ENCODE results near the gene STK11.

The STK11 gene

DNA sequence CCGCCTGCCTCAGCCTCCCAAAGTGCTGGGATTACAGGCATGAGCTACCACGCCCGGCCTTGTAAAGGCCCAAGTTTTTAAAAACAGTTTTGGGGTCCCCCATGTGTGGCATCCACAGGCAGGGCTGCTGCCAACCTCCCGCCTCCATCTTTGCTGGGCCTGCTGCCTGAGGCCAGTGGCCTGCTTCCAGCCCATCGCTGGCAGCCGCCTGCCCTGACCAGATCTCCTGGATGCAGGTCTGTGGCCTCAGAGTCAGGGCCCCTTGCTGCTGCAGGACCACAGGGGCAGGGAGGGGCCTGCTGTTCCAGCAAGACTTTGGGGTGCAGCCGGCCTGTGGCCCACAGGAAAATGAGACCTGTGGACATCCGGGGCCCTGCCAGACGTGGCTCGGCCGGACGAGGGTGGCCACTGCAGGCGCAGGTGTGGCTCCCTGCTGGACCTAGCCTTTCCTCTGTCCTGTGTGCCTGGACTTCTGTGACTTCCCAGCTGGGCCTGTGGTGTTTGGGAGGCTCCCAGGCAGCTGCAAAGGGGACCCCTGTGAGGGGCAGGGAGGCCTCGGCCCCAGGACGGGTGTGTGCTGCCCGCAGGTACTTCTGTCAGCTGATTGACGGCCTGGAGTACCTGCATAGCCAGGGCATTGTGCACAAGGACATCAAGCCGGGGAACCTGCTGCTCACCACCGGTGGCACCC lies 14.4 kb downstream of the STK11 start:
- Histone ChIP-seq H3K4me1 (peaks cover 18 to 69% (median 40%) of the 10 kb centered on the region in 10 experiments), H3K4me2 (no peak overlapping the region), H3K9me3 (replicated peaks in 1 of 11) (no peaks in the 10 kb centered on the region), H3K9ac (peak overlapping the region in 2 of 11 experiments; percentile 29 to 34; a peak in 2 of 22 replicates), H4K20me1 (peaks cover 93 to 100% (median 97%) of the 10 kb centered on the region in 11 experiments), H3K36me3 (peaks cover 60 to 94% (median 79%) of the 10 kb centered on the region in 11 experiments), H3K4me3 (no peak overlapping the region), H3K27me3 (no peaks in the 10 kb centered on the region), H3K27ac (no peak overlapping the region)
- TF ChIP-seq Cebpa-rat (IDR thresholded peaks at IDR 0.05), result no peak

GRCh38 chr19:1220477-1220930 lies 14.9 kb downstream of the STK11 start:
- H3K27me3 ChIP-seq, result no peaks in the 10 kb centered on the region
- H3K4me1 ChIP-seq, result peaks cover 12 to 69% (median 34%) of the 10 kb centered on the region in 10 experiments
- no peak for TF ChIP-seq Cebpa-rat (IDR thresholded peaks at IDR 0.05)
- H3K36me3 ChIP-seq, result peaks cover 61 to 94% (median 85%) of the 10 kb centered on the region in 11 experiments
- no peak overlapping the region for H3K4me2 ChIP-seq
- 0 out of 22 replicates have a peak overlapping the region, but pooled peaks of 1 of the 11 experiments have one; percentile 18 for H3K9ac ChIP-seq
- no peak overlapping the region for H3K4me3 ChIP-seq
- H4K20me1 ChIP-seq, result peaks cover 92 to 100% (median 97%) of the 10 kb centered on the region in 11 experiments
- H3K27ac ChIP-seq, result no peak overlapping the region
- H3K9me3 ChIP-seq (replicated peaks in 1 of 11), result no peaks in the 10 kb centered on the region

DNA sequence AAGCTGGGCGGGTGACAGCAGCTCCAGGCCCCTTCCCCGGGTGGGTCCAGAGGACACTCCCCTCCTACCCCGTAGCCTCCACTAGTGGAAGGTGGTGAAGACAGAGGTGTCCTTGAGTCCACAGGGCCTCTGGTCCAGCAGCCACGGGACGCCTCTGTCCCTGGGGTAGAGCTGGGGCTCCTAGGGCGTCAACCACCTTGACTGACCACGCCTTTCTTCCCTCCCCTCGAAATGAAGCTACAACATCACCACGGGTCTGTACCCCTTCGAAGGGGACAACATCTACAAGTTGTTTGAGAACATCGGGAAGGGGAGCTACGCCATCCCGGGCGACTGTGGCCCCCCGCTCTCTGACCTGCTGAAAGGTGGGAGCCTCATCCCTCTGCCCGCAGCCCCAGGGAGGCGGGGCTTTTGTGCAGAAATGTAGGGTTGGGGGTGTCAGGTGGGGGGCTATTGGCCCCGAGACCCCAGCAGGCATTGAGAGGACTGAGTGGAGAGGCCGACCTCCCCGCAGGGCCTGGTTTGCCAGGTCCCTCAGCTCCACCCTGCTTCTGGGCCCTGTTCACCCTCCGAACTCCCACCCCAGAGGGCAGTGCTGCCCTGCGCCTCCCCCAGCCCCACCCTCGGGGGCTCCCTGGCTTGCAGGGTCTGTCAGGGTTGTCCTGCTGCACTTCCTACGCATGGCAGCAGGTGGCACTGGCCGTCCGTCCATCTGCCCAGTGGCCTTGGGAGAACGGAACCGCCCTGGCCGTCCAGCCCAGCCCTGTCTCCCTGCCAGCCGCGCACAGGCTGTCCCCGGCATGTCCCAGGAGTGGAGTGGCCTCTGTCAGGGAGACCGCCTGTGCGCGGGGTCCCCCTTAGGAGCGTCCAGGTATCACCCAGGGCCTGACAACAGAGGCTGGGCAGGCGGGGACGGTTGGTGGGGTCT lies 15.7 kb downstream of the STK11 start:
- no peaks in the 10 kb centered on the region for H3K27me3 ChIP-seq
- peaks cover 11 to 69% (median 30%) of the 10 kb centered on the region in 10 experiments for H3K4me1 ChIP-seq
- no peak for TF ChIP-seq Cebpa-rat (IDR thresholded peaks at IDR 0.05)
- H3K4me2 ChIP-seq, result no peak overlapping the region
- H3K4me3 ChIP-seq, result no peak overlapping the region
- H3K36me3 ChIP-seq, result peaks cover 64 to 97% (median 84%) of the 10 kb centered on the region in 11 experiments
- no peaks in the 10 kb centered on the region for H3K9me3 ChIP-seq (replicated peaks in 1 of 11)
- H3K27ac ChIP-seq, result no peak overlapping the region
- H4K20me1 ChIP-seq, result peaks cover 92 to 100% (median 97%) of the 10 kb centered on the region in 11 experiments
- H3K9ac ChIP-seq, result peak overlapping the region in 3 of 11 experiments; percentile 10 to 31 (median 18); a peak in 2 of 22 replicates

- H3K27me3 ChIP-seq, result no peaks in the 10 kb centered on the region
- peak overlapping the region in 1 of 11 experiments; percentile 23; a peak in 1 of 22 replicates for H3K4me2 ChIP-seq
- peaks cover 11 to 63% (median 26%) of the 10 kb centered on the region in 10 experiments for H3K4me1 ChIP-seq
- no peaks in the 10 kb centered on the region for H3K9me3 ChIP-seq (replicated peaks in 1 of 11)
- peaks cover 66 to 97% (median 84%) of the 10 kb centered on the region in 11 experiments for H3K36me3 ChIP-seq
- peaks cover 86 to 100% (median 97%) of the 10 kb centered on the region in 11 experiments for H4K20me1 ChIP-seq
- peak overlapping the region in 6 of 11 experiments; percentile 12 to 46 (median 34); a peak in 6 of 22 replicates for H3K9ac ChIP-seq
- TF ChIP-seq Cebpa-rat (IDR thresholded peaks at IDR 0.05), result no peak
- H3K4me3 ChIP-seq, result no peak overlapping the region
- H3K27ac ChIP-seq, result no peak overlapping the region
Measured at GRCh38 chr19:1221904-1222255, 16.3 kb downstream of the STK11 start.

DNA sequence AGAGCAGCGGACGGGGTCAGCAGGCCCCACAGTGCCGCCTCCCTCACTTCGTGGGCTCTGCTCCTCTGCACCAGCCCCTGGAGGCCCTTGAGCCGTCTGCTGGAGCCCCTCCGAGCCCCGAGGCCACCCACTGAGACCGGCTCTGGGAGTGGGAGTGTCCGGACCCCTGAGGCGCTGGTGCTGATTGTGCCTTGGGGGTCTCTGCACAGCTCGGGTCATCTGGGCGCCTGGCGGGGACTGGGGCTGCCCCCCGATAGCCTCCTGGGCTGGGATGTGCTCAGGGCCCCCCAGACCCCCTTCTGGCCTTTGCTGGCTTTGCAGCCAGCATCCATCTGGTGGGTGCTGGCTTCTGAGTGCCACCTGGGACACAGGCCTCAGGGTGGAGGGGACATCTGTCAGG lies 16.8 kb downstream of the STK11 start:
- Histone ChIP-seq H3K4me2 (peak overlapping the region in 7 of 11 experiments; percentile 8 to 32 (median 18); a peak in 5 of 22 replicates), H3K27ac (no peak overlapping the region), H3K4me3 (no peak overlapping the region), H3K9me3 (replicated peaks in 1 of 11) (no peaks in the 10 kb centered on the region), H3K36me3 (peaks cover 71 to 97% (median 84%) of the 10 kb centered on the region in 11 experiments), H3K27me3 (no peaks in the 10 kb centered on the region), H3K4me1 (peaks cover 11 to 57% (median 22%) of the 10 kb centered on the region in 10 experiments), H4K20me1 (peaks cover 81 to 100% (median 96%) of the 10 kb centered on the region in 11 experiments), H3K9ac (peak overlapping the region in 7 of 11 experiments; percentile 16 to 46 (median 38); a peak in 6 of 22 replicates)
- no peak for TF ChIP-seq Cebpa-rat (IDR thresholded peaks at IDR 0.05)

DNA sequence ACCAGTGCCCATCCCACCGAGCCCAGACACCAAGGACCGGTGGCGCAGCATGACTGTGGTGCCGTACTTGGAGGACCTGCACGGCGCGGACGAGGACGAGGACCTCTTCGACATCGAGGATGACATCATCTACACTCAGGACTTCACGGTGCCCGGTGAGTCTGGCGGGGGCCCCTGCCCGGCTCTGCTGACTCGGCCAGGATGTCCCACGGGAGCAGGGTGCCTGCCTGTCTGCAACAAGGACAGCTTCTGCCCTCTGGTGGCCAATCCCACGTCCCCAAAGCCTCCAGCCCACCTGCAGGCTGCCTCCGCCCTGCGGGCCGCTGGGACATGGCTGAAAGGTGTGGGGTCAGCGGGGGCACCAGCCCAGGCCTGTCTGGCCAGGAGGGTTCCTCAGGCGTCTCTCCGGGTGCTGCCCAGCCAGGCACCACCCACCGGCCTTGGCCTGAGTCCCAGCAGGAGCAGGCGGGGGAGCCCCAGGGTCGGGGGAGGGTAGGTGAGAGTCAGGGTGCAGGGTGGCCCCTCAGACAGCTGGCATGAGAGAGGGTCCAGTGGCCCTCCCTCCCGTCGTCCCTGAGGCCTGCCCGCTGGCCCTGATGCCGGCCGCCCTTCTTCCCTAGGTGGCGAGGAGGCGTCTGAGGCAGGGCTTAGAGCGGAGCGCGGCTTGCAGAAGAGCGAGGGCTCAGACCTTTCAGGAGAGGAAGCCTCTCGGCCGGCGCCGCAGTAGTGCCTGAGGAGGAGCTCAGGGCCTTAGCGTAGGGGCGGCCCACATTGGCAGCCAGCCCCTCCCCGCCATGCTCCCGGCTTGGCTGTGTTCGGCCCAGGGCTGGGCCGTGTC lies 17.7 kb downstream of the STK11 start:
- Histone ChIP-seq H4K20me1 (peaks cover 77 to 100% (median 88%) of the 10 kb centered on the region in 11 experiments), H3K27me3 (no peaks in the 10 kb centered on the region), H3K4me1 (peaks cover 10 to 50% (median 18%) of the 10 kb centered on the region in 10 experiments; a peak in 18 of 20 replicates), H3K36me3 (peaks cover 80 to 97% (median 90%) of the 10 kb centered on the region in 11 experiments), H3K9me3 (replicated peaks in 1 of 11) (no peaks in the 10 kb centered on the region), H3K4me3 (no peak overlapping the region), H3K27ac (no peak overlapping the region), H3K4me2 (peak overlapping the region in 7 of 11 experiments; percentile 8 to 32 (median 18); a peak in 5 of 22 replicates), H3K9ac (peak overlapping the region in 7 of 11 experiments; percentile 16 to 46 (median 38); a peak in 6 of 22 replicates)
- no peak for TF ChIP-seq Cebpa-rat (IDR thresholded peaks at IDR 0.05)

GRCh38 chr19:1224047-1224825 lies 18.7 kb downstream of the STK11 start:
- H3K9ac ChIP-seq, result peak overlapping the region in 5 of 11 experiments; percentile 16 to 61 (median 44); a peak in 6 of 22 replicates
- H3K4me1 ChIP-seq, result peaks cover 10 to 41% (median 15%) of the 10 kb centered on the region in 10 experiments; a peak in 18 of 20 replicates
- peak overlapping the region in 3 of 11 experiments; percentile 50 to 61 (median 52); a peak in 5 of 22 replicates for H3K4me2 ChIP-seq
- H4K20me1 ChIP-seq, result peaks cover 68 to 95% (median 79%) of the 10 kb centered on the region in 11 experiments
- H3K27me3 ChIP-seq, result no peaks in the 10 kb centered on the region
- no peaks in the 10 kb centered on the region for H3K9me3 ChIP-seq (replicated peaks in 1 of 11)
- H3K27ac ChIP-seq, result no peak overlapping the region; a peak in 1 of 22 replicates
- no peak for TF ChIP-seq Cebpa-rat (IDR thresholded peaks at IDR 0.05)
- no peak overlapping the region for H3K4me3 ChIP-seq
- H3K36me3 ChIP-seq, result peaks cover 84 to 95% (median 90%) of the 10 kb centered on the region in 11 experiments

Measured in BLaER1 treated with 17β-estradiol and CSF1 and Interleukin-3, amounts not matched to agents 10 nM and 100 nM (cell line).